AG04450 (cell line): ENCODE data around the gene CCDC69. TPM values are rescaled to one million over a fixed set of nuclear protein-coding genes. Genes with fewer than 3 reads are reported as not detected.

Experiments used
- CTCF ChIA-PET: fragments of 300-600, 350-600 bp; formaldehyde crosslinking; extraction: SDS; loops from one replicate; lab custom pipeline; 2022; ENCODE audit warnings: antibody characterized with exemption, inconsistent platforms; lab: Charles Lee
- POLR2A ChIA-PET: fragments of 350-600 bp; formaldehyde crosslinking; extraction: SDS; loops from one replicate; lab custom pipeline; 2021; ENCODE audit warnings: antibody characterized with exemption, inconsistent platforms; lab: Yijun Ruan, JAX
- DNase-seq: peaks from one replicate; pipeline ENCODE4 v3.0.0-alpha.2; 2011; ENCODE audit warnings: low read depth, low spot score
- H3K27ac ChIP-seq: one replicate; pipeline ENCODE4 v1.5.1; 2012; ENCODE audit warnings: low read depth, low read length, control low read depth
- H3K27me3 ChIP-seq: one replicate; pipeline ENCODE4 v1.6.0; 2012; ENCODE audit warnings: low read length; ENCODE audit not compliant: control insufficient read depth, insufficient read depth
- H3K4me3 ChIP-seq: 2 replicates; pipeline ENCODE4 v1.5.1; 2011; ENCODE audit warnings: mild to moderate bottlenecking, low read depth, low read length, control low read depth
- H3K9me3 ChIP-seq: 2 replicates; pipeline ENCODE4 v1.5.1; 2012; ENCODE audit warnings: low read length; ENCODE audit not compliant: control insufficient read depth, insufficient read depth
- polyA plus RNA-seq: library from polyadenylated mRNA; depleted of rRNA; stranded (reverse); fragments of >200 nt; gene quantifications from 2 replicates; pipeline ENCODE4 v1.2.3, GENCODE V29; 2011
- TF ChIP-seq, protein P1 (sequence below): IDR thresholded peaks from 2 replicates; pipeline ENCODE4 v1.5.1; 2011; ENCODE audit warnings: low read depth, low read length, control low read depth, inconsistent platforms

The CCDC69 gene
- polyA plus RNA-seq, 1 experiment, result 1.9 TPM

DNA sequence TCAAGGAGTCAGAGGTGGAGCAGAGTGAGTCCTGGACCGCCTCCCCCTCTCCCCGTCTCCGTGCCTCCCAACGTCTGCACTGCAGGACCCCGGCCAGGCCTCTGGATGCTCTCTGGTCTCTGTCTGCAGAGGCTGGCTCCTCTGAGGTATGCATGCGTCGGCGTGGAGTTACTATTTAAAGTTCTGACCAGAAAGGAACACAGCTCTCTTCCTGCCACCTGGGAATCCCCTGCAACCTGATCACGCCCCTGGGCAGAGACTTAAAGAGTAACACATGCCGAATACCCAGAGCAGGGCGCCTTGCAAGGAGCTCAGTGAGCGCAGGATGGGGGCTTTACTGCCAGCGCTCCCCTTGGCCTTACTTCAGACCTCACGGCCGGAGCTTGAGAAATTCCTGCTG, 82.4 kb downstream of the CCDC69 start:
- peak overlapping the region; percentile 39 for H3K27ac ChIP-seq
- H3K27me3 ChIP-seq, result no peaks in the 10 kb centered on the region
- no peak for DNase-seq
- no peak overlapping the region for H3K4me3 ChIP-seq
- ChIA-PET POLR2A (interaction anchor here (0.6 to 1.4 kb wide), 2 partner anchors 16 to 144 kb away, joined by 3 read pairs; partner anchors contain the start of gene ANXA6), CTCF (interaction anchor here (1.6 to 4.4 kb wide), 5 partner anchors 15 to 93 kb away, joined by 5 to 30 read pairs (median 9); no protein-coding TSS in a partner anchor)
- TF ChIP-seq, protein P1, sequence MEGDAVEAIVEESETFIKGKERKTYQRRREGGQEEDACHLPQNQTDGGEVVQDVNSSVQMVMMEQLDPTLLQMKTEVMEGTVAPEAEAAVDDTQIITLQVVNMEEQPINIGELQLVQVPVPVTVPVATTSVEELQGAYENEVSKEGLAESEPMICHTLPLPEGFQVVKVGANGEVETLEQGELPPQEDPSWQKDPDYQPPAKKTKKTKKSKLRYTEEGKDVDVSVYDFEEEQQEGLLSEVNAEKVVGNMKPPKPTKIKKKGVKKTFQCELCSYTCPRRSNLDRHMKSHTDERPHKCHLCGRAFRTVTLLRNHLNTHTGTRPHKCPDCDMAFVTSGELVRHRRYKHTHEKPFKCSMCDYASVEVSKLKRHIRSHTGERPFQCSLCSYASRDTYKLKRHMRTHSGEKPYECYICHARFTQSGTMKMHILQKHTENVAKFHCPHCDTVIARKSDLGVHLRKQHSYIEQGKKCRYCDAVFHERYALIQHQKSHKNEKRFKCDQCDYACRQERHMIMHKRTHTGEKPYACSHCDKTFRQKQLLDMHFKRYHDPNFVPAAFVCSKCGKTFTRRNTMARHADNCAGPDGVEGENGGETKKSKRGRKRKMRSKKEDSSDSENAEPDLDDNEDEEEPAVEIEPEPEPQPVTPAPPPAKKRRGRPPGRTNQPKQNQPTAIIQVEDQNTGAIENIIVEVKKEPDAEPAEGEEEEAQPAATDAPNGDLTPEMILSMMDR, result no peak
- H3K9me3 ChIP-seq, result no peaks in the 10 kb centered on the region

DNA sequence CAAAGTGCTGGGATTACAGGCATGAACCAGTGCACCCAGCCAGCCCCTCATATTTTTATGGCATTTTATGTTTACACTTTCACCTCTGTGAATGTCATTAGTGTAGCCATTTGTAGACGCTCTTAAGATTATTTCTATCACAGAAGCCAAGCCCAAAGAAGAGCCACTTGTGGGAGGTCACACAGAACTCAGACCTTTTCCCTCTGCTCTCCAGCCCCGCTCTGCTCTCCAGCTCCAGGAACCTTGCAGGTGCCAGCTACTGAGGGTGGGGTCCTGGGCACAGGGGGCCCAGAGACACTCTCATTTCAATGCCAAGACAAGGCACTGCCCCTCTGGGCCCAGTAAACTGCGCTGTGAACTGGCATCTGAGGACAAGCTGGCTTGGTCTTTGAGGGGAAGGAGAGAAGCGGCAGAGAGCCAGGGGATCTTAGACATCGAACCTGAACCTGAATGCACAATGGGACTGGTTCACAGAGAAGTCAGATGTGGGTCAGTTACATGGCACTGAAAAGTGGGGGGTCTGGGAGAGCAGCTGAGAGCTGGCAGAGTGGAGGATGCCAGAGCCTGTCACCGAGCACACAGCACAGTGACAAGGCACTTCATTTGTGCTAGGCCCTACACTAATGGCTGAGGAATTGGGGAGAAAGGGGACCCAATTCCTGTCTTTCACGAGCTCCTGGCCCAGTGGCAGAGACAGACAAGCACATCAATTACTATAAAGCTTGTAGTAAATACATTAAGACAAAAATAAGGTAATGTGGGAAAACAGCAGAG, 83.0 kb downstream of the CCDC69 start:
- H3K9me3 ChIP-seq, result no peaks in the 10 kb centered on the region
- TF ChIP-seq, protein P1, result no peak
- no peak for DNase-seq
- H3K4me3 ChIP-seq, result no peak overlapping the region
- H3K27me3 ChIP-seq, result no peaks in the 10 kb centered on the region
- CTCF ChIA-PET, result interaction anchor here (1.6 to 9.3 kb wide), 6 partner anchors 15 to 92 kb away, joined by 5 to 53 read pairs (median 15); no protein-coding TSS in a partner anchor
- no peak overlapping the region for H3K27ac ChIP-seq
- POLR2A ChIA-PET, result interaction anchor here (0.6 to 1.4 kb wide), 2 partner anchors 17 to 144 kb away, joined by 3 read pairs; partner anchors contain the start of gene ANXA6

DNA sequence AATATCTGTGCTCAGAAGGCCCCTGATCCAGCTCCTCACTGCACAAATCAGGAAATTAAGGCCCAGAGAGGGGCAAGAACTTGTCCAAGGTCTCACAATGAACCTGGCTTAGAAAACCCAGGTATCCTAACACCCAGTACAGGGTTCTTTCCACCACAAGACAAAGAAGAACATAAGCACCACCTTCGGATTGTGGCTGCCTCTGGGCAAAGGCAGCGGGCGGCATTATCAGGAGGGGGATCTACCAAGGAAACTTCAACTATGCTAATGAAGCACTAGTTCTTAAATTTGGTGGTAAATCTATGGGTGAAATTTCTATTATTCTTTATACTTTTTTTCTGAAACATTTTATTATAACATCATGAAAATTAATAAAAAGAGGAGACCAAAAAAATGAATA, 84.2 kb downstream of the CCDC69 start:
- Histone ChIP-seq H3K27ac (no peak overlapping the region), H3K4me3 (no peak overlapping the region), H3K27me3 (no peaks in the 10 kb centered on the region), H3K9me3 (no peaks in the 10 kb centered on the region)
- POLR2A ChIA-PET, result no interaction called here
- TF ChIP-seq, protein P1, result no peak
- CTCF ChIA-PET, result interaction anchor here (0.9 to 9.3 kb wide), 3 partner anchors 13 to 512 kb away, joined by 3 to 53 read pairs (median 4); no protein-coding TSS in a partner anchor
- DNase-seq, result no peak

DNA sequence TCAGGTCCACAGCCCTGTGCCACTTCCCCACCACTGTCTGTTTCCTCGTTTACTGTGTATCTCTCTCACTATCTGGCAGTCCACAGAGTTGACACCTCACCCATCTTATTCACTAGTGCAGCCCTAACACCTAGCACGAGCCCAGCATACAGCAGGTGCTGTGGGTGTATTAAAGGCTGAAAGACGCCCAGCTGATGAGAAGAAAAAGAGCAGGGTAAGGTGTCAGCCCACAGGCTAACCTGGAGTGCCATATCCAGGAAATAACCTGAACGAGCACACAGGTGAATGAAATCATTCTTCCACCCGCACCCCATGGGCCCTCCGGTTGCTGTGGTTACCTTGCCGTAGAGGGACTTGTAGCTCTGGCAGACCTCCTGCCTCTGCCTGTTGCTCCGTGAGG, 84.9 kb downstream of the CCDC69 start:
- Histone ChIP-seq H3K4me3 (no peak overlapping the region), H3K27ac (no peak overlapping the region), H3K27me3 (no peaks in the 10 kb centered on the region), H3K9me3 (no peaks in the 10 kb centered on the region)
- TF ChIP-seq, protein P1, result no peak
- DNase-seq, result no peak
- ChIA-PET CTCF (interaction anchor here (0.9 to 9.3 kb wide), 3 partner anchors 13 to 513 kb away, joined by 3 to 53 read pairs (median 4); no protein-coding TSS in a partner anchor), POLR2A (no interaction called here)

DNA sequence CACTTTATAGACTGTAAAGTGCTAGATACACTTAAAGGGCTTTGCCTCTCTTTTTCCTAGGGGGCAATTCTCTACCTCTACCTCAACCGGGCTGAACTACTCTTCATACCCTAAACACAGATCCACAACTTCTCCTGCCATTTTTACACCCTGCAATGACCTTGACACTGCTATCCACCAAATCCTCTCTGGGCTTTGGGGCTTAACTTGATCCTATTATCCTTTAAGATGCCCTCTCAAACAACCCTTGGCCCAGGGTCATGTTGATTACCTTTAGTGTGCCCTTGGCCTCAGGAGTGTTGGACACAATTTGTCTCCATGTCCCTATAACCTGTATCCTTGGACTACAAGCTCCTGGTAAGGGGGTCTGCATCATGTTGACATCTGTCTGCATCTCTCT, 85.8 kb downstream of the CCDC69 start:
- POLR2A ChIA-PET, result no interaction called here
- CTCF ChIA-PET, result interaction anchor here (9.3 kb wide), 1 partner anchor 23 kb away, joined by 53 read pairs; no protein-coding TSS in a partner anchor
- Histone ChIP-seq H3K27me3 (no peaks in the 10 kb centered on the region), H3K9me3 (no peaks in the 10 kb centered on the region), H3K27ac (no peak overlapping the region), H3K4me3 (no peak overlapping the region)
- DNase-seq, result no peak
- TF ChIP-seq, protein P1, result no peak
